ENCODE measurements around the gene SPESP1. TPM values are rescaled to one million over a fixed set of nuclear protein-coding genes. Genes with fewer than 3 reads are reported as not detected.

The SPESP1 gene
- total and polyA plus RNA-seq, 2 of the 8 experiments (the other 6 are each of a cell fraction or from before 2014, with no cell fraction given), result not detected

DNA sequence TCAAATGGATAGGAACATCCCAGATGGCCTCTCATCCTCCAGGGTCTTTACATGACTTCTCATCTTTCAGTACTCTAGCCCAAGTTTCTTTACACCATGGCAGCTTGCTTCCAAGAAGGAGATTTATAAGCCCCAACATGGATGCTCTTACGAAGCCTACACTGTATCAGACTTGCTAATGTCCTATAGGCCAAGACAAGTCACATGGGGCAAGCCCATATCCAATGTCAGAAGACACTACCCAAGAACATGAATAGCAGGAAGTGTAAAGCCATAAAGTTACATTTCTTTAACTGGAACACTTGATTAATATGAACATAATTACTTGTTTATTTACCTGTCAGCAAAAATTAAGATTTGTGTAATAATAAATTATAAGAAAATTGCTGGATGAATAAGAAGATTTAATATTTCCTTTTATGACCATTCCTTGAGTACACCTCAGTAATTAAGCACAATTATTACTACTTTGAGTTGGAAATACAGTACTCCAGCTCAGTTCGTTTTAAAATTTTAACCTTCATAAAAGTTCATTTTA, 5.1 kb downstream of the SPESP1 start (continued):
- TF ChIP-seq KDM4A (IDR thresholded peaks at IDR 0.05; ENCODE audit: low read depth, low read length, severe bottlenecking) (no peak), POLR2A (IDR thresholded peaks at IDR 0.05; ENCODE audit: control extremely low read depth in 1 of 2, low read depth in 2 of 2, low read length in 2 of 2) (no peak), RBBP5 (IDR thresholded peaks at IDR 0.05; ENCODE audit: borderline replicate concordance, low read depth, low read length) (no peak), SRF (IDR thresholded peaks at IDR 0.05; ENCODE audit: low read depth, low read length) (no peak), TAF7 (optimal IDR thresholded peaks at IDR 0.05; ENCODE audit: borderline replicate concordance, low read depth, low read length) (no peak)
